Measurements from ENCODE around the gene MARF1.
"Not testable (repeated sequence)": the region's sequence is repeated elsewhere in the genome, so short reads cannot be mapped to it uniquely, and the experiment has no call there.

The MARF1 gene

GRCh38 chr16:15621889-15622288, 21.1 kb downstream of the MARF1 start:
- DNase-seq (ENCODE audit: low read depth), result no peak

GRCh38 chr16:15621456-15621855, 21.5 kb downstream of the MARF1 start:
- no peak for DNase-seq (ENCODE audit: low read depth)

DNA sequence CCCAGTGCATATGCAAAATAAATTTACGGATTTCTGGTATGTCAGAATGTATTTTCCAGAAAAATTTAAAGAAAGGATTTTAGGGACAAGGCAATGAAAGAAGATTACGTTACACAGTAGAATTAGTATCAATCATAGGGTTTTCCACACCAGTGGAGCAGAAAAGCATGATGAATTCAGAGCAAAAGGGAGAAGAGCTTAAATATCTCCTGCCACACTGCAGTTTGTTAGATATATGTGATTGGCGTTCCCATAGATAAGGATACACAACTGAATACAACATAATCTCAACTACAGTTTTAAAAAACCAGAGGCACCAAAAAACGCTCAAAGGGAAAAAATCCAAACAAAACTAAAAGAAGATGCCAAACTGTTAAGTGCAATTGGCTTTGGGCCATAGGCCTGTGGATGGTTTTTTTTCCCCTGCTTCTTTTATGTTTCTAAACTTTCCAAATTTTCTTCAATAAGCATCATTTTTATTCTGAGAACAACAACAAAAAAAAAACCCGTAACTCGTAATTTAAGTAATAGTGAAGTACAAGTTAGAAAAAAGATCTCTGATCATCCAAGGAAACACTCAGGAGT, 22.3 kb downstream of the MARF1 start:
- no peak for DNase-seq (ENCODE audit: low read depth)

- no peak for DNase-seq (ENCODE audit: low read depth)
These were observed 24.6 kb downstream of the MARF1 start for GRCh38 chr16:15618392-15618791.

GRCh38 chr16:15617901-15618300, 25.1 kb downstream of the MARF1 start:
- DNase-seq (ENCODE audit: low read depth), result no peak

DNA sequence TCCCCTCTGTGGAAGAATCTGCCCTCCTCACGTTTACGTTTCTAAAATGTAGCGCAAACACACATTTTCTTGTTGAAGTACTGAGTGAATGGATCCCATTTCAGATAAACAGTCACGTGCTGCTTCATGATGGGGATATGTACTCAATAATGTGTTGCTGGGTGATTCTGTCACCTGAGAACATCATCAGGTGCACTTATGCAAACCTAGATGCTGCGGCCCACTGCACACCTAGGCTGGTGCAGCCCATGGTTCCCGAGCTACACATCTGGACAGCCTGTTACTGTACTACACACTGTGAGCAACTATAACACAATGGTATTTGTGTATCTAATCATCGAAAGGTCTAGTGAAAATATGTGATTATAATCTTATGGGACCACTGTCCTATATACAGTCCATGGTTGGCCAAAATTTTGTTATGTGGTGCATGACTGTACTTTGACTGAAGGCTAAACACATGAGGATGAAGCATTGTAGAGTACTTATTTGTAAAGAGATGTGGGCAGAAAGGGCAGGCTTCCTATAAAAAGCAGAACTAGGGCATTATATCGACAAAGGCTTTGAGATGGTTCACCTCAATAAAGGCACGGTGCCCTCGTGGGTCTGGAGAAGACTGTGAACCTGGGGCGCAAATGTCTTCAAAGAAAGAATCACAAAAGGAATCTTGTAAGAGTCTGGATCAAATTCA, 26.3 kb downstream of the MARF1 start:
- DNase-seq (ENCODE audit: low read depth), result no peak

- DNase-seq (ENCODE audit: low read depth), result no peak
These were observed 26.9 kb downstream of the MARF1 start for GRCh38 chr16:15616012-15616411.

- no peak for DNase-seq (ENCODE audit: low read depth)
These were observed 29.3 kb downstream of the MARF1 start for GRCh38 chr16:15613676-15614075.

GRCh38 chr16:15611610-15612009, 31.3 kb downstream of the MARF1 start:
- DNase-seq (ENCODE audit: low read depth), result no peak

GRCh38 chr16:15610369-15610871, 32.5 kb downstream of the MARF1 start:
- DNase-seq (ENCODE audit: low read depth), result no peak

DNA sequence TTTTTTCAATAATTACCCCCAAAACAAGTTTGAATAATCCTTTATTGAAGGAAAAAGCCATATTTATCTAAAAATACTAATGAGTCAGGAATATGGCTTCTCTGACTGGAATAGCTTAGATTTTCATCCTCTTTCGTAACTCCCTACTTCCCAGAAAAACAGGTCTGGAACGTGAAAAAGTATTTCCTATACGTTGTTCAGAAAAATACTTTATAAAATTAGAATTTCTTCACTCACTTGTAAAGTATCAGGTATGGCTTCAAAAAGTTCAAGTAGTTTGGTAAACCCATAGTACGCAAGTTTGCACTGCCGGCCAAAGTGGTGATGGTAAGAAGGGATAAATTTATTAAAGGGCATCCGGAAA, 33.7 kb downstream of the MARF1 start:
- DNase-seq (ENCODE audit: low read depth), result no peak

- DNase-seq (ENCODE audit: low read depth), result no peak
These were observed 34.3 kb downstream of the MARF1 start for GRCh38 chr16:15608398-15609285.

- DNase-seq (ENCODE audit: low read depth), result no peak
These were observed 35.1 kb downstream of the MARF1 start for GRCh38 chr16:15607700-15608396.

DNA sequence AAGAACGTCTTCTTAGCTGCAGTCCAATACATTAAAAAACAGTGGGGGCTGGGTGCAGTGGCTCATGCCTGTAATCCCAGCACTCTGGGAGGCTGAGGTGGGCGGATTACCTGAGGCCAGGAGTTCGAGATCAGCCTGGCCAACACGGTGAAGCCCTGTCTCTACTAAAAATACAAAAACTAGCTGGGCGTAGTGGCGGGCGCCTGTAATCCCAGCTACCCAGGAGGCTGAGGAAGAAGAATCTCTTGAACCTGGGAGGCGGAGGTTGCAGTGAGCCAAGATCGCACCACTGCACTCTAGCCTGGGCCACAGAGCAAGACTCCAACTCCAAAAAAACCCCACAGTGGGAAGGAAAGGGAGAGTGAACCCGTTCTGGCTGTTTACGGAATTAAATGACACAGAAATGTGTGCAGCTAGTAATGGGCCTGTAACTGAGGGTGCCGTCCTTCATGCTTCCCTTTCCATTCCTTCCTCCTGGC, 35.7 kb downstream of the MARF1 start:
- DNase-seq (ENCODE audit: low read depth), result not testable (repeated sequence)

GRCh38 chr16:15606518-15607220, 36.3 kb downstream of the MARF1 start:
- no peak for DNase-seq (ENCODE audit: low read depth)

GRCh38 chr16:15605839-15606517, 37.0 kb downstream of the MARF1 start:
- no peak for DNase-seq (ENCODE audit: low read depth)

DNA sequence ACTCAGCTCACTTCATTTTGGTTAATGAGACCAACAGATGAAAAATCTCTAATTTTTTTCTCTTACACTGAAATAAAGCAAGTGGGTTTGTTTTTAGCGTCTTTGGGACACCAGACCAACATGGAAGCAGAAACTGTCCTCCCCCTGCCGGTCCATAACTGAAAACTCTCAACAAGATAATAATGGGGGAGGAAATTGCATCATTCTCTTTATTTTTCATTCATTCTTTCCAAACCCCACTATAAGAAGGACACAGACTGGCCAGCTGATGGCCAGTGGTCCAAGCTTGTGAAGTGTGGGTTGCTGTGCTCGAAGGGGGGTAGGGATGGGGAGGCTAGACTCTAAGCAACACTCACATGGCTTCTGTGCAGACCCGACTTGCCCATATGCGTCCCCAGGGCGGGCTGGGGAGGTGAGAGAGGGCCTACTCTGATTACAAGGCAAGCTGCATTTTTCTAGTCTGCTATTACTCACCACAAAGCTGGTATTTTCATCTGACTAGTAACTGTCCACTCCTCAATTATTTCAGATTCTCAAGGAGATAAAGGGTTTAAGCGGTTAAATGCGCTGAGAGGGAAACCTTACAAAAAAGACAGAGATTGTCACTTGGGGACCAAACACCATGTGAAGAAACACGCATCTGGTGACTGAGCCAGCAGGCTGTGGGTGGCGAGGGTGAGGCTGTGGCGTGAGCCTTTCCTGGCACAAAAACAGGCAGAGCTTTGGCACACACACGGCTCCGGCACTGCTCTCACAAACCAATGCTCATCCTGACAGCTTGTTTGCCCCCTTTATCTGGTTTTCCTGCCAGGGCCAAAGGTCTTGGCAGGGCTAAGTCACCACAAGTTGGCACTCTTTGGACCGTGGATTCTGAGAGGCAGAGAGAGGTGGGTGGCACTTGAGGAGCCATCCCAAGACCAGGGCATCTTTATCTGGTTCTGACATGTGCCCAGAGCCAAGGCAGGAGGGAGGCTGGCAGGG, 38.2 kb downstream of the MARF1 start:
- DNase-seq (ENCODE audit: low read depth), result no peak

DNA sequence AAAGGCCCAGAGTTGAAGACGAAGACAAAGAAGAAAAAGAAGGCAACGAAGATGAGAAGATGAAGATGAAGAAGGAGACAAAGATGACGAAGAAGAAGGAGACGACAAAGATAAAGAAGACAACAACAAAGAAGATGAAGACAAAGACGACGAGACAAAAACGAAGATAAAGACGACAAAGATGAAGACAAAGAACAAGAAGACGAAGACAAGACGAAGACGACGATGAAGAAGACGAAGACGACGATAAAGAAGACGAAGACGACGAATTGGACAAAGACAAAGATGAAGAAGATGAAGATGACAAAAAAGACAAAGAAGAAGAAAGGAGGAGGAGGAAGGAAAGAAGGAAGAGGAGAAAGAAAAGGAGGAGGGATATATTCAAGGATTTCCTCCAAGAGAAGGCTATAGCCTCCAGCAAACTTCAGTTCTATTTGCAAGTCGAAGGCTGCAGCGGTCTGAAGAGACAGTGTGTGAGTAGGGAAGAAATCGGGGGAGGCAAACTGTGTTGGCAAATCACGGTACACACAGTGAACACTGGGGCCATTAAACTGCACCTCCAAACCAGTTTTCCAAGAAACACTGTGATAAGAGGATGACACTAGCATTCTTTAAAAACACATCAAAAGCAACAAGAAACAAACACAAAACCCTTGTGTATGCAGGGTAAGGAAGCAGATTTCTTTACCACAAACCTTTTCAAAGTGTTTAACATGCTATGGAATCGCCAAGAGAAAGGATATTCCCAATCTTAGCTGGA, 40.5 kb downstream of the MARF1 start:
- DNase-seq (ENCODE audit: low read depth), result no peak

Measured in stimulated activated CD8-positive, alpha-beta memory T cell treated with anti-CD3 and anti-CD28 coated beads, Interleukin-15, amount 100 ng/mL, for 1 hour (primary cell).